ENCODE data around the gene ZNF80. TPM values are rescaled to one million over a fixed set of nuclear protein-coding genes. Genes with fewer than 3 reads are reported as not detected.

The ZNF80 gene
- total and polyA plus RNA-seq, 2 of the 13 experiments (the other 11 are each of a cell fraction or from before 2014, with no cell fraction given): not detected

- intact Hi-C loops (cut with micrococcal nuclease; ENCODE audit: unreplicated experiment): no loop called here
- Histone ChIP-seq H3K9ac (ENCODE audit: insufficient read depth, low read depth, low read length) (no peak overlapping the region), H3K4me1 (ENCODE audit: insufficient read depth, low read length) (no peaks in the 10 kb centered on the region), H3K4me3 (replicated peaks in 1 of 3; ENCODE audit: insufficient read depth in 1 of 3, low read depth in 2 of 3, low read length in 3 of 3) (no peak overlapping the region), H3K9me3 (ENCODE audit: low read length) (no peaks in the 10 kb centered on the region), H3K27me3 (ENCODE audit: control insufficient read depth in 1 of 2, insufficient read depth in 2 of 2, low read length in 2 of 2) (peaks cover 1 to 8% of the 10 kb centered on the region in 2 experiments; a peak in 2 of 5 replicates), H3K79me2 (ENCODE audit: insufficient read depth, low read length) (no peaks in the 10 kb centered on the region), H3K4me2 (ENCODE audit: low read depth, low read length) (no peak overlapping the region), H3K27ac (ENCODE audit: extremely low read length, insufficient read depth, low read length) (no peak overlapping the region), H4K20me1 (ENCODE audit: insufficient read depth, low read length) (no peaks in the 10 kb centered on the region), H2AFZ (ENCODE audit: low read length) (no peak overlapping the region), H3K36me3 (replicated peaks in 1 of 2; ENCODE audit: control insufficient read depth in 1 of 2, insufficient read depth in 2 of 2, low read length in 2 of 2) (no peaks in the 10 kb centered on the region)
- in situ Hi-C loops (cut with HindIII; ENCODE audit: extremely low pct_ligation_motif_present, low pct_unique_long_range_greater_than_20kb): no loop called here
- DNase-seq (ENCODE audit: low spot score): no peak
- POLR2A ChIA-PET: no interaction called here
- no peak for FAIRE-seq
- no TSS peak for BruUV-seq (replicated peaks)
- CTCF ChIA-PET (ENCODE audit: low intra/inter-chr PET ratio, low total read pairs): no interaction called here
- ATAC-seq: no peak
- TF ChIP-seq CBX2 (IDR thresholded peaks at IDR 0.05; ENCODE audit: low read depth, low read length): no peak
- no peak for TF ChIP-seq CBX2 (CRISPR knock-in tag; IDR thresholded peaks at IDR 0.05; ENCODE audit: low read depth)
- TF ChIP-seq, protein P1, sequence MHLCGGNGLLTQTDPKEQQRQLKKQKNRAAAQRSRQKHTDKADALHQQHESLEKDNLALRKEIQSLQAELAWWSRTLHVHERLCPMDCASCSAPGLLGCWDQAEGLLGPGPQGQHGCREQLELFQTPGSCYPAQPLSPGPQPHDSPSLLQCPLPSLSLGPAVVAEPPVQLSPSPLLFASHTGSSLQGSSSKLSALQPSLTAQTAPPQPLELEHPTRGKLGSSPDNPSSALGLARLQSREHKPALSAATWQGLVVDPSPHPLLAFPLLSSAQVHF (CRISPR knock-in tag; IDR thresholded peaks at IDR 0.05): no peak
- no peak for TF ChIP-seq ZNF17 (CRISPR knock-in tag; IDR thresholded peaks at IDR 0.05)
- no peak for TF ChIP-seq GATA4 (IDR thresholded peaks at IDR 0.05; ENCODE audit: borderline replicate concordance, low read depth)
- TF ChIP-seq, protein P2, sequence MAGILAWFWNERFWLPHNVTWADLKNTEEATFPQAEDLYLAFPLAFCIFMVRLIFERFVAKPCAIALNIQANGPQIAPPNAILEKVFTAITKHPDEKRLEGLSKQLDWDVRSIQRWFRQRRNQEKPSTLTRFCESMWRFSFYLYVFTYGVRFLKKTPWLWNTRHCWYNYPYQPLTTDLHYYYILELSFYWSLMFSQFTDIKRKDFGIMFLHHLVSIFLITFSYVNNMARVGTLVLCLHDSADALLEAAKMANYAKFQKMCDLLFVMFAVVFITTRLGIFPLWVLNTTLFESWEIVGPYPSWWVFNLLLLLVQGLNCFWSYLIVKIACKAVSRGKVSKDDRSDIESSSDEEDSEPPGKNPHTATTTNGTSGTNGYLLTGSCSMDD (CRISPR knock-in tag; IDR thresholded peaks at IDR 0.05): no peak
- TF ChIP-seq NFIB (CRISPR knock-in tag; IDR thresholded peaks at IDR 0.05; ENCODE audit: borderline replicate concordance): no peak
- TF ChIP-seq IKZF4 (CRISPR knock-in tag; IDR thresholded peaks at IDR 0.05; ENCODE audit: borderline replicate concordance, low read depth, not compliant biosample characterization): no peak
- TF ChIP-seq ELF4 (CRISPR knock-in tag; IDR thresholded peaks at IDR 0.05; ENCODE audit: borderline replicate concordance): no peak
- TF ChIP-seq, protein P3, sequence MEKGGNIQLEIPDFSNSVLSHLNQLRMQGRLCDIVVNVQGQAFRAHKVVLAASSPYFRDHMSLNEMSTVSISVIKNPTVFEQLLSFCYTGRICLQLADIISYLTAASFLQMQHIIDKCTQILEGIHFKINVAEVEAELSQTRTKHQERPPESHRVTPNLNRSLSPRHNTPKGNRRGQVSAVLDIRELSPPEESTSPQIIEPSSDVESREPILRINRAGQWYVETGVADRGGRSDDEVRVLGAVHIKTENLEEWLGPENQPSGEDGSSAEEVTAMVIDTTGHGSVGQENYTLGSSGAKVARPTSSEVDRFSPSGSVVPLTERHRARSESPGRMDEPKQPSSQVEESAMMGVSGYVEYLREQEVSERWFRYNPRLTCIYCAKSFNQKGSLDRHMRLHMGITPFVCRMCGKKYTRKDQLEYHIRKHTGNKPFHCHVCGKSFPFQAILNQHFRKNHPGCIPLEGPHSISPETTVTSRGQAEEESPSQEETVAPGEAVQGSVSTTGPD (CRISPR knock-in tag; IDR thresholded peaks at IDR 0.05): no peak
- TF ChIP-seq MED8 (CRISPR knock-in tag; IDR thresholded peaks at IDR 0.05; ENCODE audit: insufficient replicate concordance): no peak
- TF ChIP-seq ZNF557 (CRISPR knock-in tag; IDR thresholded peaks at IDR 0.05): no peak
- TF ChIP-seq, protein P4, sequence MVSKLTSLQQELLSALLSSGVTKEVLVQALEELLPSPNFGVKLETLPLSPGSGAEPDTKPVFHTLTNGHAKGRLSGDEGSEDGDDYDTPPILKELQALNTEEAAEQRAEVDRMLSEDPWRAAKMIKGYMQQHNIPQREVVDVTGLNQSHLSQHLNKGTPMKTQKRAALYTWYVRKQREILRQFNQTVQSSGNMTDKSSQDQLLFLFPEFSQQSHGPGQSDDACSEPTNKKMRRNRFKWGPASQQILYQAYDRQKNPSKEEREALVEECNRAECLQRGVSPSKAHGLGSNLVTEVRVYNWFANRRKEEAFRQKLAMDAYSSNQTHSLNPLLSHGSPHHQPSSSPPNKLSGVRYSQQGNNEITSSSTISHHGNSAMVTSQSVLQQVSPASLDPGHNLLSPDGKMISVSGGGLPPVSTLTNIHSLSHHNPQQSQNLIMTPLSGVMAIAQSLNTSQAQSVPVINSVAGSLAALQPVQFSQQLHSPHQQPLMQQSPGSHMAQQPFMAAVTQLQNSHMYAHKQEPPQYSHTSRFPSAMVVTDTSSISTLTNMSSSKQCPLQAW (CRISPR knock-in tag; IDR thresholded peaks at IDR 0.05): no peak
- no peak for TF ChIP-seq ZNF570 (CRISPR knock-in tag; IDR thresholded peaks at IDR 0.05; ENCODE audit: borderline replicate concordance)
- TF ChIP-seq ZFP62 (CRISPR knock-in tag; IDR thresholded peaks at IDR 0.05): no peak
- no peak for TF ChIP-seq REST (IDR thresholded peaks at IDR 0.05; ENCODE audit: borderline replicate concordance in 1 of 2, low read depth in 1 of 2, low read length in 2 of 2)
- no peak for TF ChIP-seq NR1H2 (CRISPR knock-in tag; IDR thresholded peaks at IDR 0.05; ENCODE audit: borderline replicate concordance, low read depth)
- TF ChIP-seq ZNF777 (CRISPR knock-in tag; IDR thresholded peaks at IDR 0.05): no peak
Observed at GRCh38 chr3:114242947-114243346, 5.6 kb upstream of the ZNF80 start.

Measured in HepG2 (cell line).